OCI-M1 (cell line): ENCODE results near the gene MYO3B.
"Not testable (repeated sequence)": the region's sequence is repeated elsewhere in the genome, so short reads cannot be mapped to it uniquely, and the experiment has no call there.

Experiments used
- DNase-seq: peaks from one replicate; lab custom pipeline; 2025; lab: John Stamatoyannopoulos, UW

Gene MYO3B

DNA sequence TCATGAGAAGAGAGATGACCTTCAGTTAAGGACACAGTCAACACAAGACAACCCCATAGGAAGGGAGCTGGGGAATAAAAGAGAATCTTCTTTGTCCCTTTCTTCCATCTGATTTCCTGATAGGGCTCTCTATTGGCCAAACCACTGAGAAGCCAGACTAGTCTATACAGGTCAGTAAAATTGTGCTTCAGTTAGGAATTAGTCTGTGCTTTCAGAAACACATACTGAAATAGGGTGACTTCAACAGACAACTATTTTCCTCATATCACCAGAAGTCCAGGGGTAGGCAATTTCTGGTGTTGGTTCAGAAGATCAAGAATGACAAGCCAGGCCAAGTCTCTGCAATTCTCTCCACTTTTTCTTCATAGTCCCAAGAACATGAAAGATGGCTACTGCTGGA is 385.5 kb downstream of the MYO3B start:
- no peak for DNase-seq

DNA sequence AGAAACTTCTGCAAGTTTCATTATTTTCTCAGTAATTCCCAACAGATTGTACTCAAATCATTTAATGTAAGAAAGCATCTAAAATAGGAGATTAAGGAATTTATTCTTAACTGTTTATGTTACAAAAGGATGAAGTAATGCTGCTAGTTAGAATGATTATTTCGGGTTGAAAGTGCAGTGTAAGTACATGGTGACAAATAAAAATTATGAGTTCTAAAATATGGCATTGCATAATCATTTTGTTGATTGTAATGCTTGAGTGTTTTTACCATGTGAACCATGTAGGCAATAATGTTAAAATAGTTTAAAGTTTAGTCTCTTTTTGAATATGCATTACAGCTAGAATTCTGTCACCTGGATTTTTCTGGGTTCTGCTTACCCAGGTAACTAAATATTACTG is 388.2 kb downstream of the MYO3B start:
- no peak for DNase-seq

DNA sequence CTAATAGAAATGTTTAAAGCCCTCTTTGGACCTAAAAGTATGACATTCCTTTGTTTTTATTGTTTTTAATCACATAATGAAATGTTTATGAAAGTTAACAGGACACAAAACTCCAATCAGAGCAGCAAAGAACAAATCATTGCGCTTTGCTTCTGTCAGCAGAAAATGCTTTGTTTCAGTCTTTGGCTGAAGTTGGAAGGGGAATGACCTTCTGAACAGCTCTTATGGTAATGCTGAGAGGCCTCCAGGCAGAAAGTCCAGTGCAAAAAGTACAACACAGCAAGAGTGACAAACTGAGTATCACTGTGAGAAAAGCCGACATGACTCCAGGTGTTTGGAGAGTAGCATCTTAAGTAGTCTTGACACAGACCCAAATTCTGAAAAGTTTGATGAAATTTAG is 389.5 kb downstream of the MYO3B start:
- DNase-seq: no peak

DNA sequence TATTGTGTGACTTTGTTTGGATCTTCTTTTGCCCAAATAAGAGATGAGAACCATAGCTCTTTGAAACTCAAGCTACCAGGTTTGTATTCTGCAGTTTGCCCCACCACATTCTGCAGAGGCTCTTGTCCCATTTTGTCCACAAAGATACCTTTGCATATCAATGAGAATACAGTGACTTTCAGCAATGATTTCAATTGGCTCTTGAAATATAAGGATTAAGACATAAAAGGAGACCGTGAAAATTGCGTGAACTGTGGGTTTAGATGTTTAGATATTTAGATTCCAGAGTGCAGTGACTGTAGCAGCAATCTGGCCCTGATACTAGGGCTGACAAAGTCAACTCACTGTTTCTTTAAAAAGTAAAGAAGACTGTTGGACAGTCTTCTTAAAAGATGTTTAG is 390.6 kb downstream of the MYO3B start:
- DNase-seq: no peak

DNA sequence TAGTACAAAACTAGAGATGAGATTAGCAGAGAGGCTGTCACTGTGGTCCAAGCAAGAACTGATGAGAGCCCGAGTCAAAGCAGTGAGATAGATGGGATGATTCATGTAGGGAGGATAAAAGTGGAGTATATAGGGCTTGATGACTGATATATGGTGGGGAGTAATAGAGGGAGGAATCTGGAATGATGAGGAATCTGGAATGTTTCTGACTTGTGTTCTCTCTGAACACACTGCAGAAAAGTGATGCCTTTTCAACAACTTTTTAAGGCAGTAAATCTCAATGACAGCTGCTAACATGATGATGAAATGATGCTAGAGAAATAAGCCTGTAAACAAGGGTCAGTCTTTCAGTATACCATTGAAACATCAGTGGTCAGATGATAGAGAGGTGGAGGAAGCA is 393.7 kb downstream of the MYO3B start:
- DNase-seq: no peak

DNA sequence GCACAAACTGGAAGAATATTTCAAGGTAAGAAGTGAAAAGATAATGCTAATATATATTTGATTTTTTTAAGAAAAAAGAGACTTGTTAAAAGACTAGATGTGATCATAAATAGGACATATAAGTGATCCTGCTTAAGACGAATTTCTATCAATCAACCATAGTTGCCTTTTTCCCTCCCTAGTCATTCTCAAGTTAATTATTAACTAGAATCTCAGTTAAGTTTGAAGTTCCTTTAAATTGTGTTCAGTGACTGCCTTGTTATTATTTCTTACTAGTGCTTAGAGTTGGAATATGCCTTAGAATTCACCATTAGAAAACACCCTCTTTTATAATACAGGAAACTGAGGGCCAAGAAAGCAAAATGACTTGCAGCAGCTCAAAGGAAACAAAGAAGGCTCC is 395.7 kb downstream of the MYO3B start:
- no peak for DNase-seq

DNA sequence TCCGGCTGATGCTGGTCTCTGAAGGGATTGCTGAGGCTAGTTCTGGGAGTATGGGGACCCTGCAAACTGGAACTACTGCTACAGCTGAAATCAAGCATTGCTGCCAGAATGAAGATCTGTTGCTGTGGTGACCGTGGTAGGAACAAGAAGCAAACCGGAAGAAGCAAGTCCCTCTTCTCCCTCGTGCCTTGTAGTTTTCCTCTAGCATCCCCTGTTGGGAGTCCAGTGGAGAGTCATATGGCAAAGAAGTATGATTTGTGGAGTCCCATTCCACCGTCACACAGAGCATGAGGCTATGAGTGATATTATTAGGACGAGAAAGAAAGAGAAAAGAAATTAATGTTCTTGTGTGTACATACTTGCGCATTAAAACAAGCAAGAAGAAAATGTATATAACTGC is 398.3 kb downstream of the MYO3B start:
- no peak for DNase-seq

DNA sequence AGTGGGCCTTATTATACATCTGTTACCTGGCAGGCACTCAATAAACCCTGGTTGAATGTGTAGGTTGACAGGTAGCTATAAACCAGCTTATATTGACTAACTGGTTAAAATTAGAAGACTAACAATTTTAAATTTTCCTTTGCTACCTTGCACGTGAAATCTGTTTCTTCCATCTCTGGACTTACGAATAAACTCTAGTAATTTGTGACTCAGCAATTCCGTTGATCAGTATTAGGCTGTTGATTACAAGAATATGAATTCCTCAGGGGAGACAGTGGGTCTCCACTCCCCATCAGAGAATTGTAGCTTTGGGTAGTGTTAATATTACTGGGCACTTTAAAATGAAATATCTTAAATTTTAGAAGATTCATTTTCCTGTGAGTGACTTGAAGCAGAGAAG is 399.4 kb downstream of the MYO3B start:
- DNase-seq: no peak

DNA sequence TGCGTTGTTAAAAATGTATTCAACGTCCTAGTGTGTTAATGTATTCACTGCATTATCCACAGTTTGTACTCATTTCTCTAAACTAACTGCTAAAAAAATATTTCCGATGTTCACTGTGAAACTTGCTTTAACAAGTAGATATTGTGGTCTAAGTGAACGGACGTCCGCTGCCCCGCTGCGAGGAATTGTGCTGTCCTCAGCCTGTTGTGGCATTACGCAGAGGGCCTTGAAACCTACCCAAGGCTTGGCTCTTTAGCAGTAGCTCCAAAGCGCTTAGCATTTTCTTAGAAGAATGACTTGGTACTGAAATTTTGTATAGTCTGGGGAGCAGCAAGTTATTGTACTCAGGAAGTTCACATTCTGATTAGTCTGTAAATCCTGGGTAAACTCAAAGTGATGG is 400.7 kb downstream of the MYO3B start:
- no peak for DNase-seq

DNA sequence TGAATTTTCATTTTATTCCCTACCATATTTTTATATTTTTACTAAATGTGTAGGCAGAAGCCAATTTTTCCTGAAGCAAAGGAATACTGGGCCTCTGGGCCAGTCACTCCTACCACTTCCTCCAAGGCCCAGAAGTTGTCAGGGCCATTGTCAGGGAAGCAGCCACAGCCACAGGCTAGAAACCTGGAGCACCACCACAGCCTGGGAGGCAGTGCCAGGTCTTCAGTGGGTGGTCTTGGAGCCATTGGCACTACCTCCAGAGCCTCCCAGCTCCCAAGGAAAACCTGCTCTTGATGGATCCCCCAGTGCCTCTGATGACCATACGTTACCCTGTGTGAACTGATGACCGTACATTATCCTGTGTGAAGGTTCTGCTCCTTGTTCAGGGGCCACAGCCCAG is 401.6 kb downstream of the MYO3B start:
- DNase-seq: no peak

DNA sequence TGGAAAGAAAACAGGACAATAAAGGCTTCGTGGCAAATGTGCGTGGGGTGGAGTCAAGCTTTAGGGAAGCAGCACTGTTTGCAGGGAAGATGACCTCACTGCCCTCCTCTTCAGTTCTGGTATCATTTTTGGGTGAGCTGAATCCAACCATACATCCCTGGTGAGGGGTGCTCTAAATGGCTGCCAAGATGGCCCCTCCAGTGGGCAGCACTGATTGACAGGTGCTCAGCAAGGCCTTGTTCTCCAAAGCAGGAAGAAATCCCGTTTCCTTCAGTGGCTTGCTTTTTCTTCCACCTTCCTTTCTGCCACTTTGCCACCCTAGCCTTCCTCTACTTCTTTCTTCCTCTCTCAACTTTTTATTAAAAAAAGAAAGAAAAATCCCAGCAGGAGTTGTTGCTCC is 404.4 kb downstream of the MYO3B start:
- DNase-seq: no peak

DNA sequence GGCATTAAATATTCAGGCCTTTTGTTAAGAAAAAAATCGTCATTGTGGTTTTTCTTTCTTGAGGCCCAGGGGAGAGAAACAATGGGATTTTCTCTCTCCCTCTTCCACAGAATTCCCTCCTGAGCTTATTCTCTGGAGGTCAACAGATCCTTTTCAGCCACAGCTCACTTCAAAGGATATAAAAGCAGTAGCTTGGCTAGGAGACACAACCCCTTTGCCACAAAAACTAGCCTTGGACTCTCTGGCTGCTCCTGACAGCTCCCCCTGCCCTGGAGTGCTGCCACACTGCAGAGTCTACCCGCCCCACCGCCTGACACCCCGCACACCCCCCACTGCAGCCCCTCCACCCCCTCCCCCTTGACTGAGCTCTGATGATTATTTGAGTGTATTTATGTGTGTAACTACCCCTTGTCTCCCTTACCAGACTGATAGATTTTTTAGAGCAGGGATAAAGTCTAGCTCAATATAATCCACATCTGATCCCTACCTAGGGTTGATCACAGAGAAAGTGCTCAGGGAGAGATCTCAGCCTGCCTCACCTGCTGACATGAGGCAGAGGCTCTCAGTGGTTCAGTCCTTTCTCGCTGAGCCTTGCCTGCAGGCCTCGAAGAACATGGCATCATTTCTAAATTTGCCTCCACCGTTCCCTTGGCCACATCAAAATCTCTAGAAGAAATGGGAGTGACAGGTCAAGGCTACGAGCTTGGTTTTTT is 405.0 kb downstream of the MYO3B start:
- no peak for DNase-seq

DNA sequence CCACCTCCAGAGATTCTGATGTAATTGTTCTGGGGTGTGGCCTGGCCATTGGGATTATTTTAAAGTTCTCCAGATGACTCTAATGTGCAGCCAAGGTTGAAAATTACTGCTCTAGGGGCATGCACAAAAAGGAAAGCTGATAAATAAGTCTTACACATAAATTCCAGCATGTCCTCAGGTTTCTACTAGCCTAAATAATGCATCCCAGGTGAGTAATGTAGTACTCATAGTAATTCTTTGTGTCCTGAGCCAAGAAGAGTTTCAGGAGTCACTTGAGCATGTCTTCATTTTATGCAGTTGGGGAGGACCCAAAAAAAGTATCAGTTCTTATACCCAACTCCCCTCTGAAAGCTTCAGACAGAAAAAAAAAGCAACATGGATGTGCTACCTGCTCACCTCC is 407.1 kb downstream of the MYO3B start:
- DNase-seq: no peak

DNA sequence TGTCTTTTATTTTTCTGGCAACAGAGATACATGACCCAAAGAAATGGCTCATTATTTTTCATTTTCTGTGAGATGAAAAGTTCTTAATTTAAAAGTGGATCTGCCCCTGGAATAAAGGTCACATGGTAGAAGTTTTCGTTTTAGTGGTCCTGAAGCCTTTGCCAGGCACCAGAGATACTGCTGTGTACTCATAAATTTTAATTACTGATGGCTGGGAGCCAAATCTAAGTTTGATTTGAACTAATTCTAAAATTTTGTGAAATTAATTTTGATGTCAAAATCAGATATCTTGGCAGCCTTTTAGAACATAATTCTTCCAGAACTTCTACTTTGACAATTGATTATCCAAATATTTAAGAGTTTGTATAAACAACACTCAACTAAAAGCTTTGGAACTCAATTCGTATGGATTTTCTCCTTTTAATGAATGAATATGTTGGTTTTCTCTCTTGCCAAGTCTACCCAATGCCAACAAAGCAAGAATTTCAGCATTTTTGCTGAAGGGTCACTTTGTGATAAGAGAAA is 408.7 kb downstream of the MYO3B start:
- no peak for DNase-seq

DNA sequence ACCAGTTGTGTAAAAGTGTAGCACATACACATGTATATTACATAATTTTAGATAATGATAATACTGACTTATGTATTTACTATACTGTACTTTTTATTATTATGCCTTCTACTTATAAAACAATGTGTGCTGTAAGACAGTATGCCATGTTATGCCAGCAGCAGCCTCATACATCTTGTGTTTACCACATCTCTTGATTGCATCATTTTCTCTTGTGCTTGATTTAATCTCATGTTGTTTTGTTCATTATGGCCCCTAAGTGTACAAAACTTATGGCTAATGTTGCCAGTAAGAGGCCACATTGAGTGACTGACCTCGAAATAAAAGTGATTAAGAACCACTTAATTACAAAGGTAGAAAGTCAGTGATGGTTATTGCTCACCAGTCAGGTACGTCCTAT is 409.2 kb downstream of the MYO3B start:
- no peak for DNase-seq

DNA sequence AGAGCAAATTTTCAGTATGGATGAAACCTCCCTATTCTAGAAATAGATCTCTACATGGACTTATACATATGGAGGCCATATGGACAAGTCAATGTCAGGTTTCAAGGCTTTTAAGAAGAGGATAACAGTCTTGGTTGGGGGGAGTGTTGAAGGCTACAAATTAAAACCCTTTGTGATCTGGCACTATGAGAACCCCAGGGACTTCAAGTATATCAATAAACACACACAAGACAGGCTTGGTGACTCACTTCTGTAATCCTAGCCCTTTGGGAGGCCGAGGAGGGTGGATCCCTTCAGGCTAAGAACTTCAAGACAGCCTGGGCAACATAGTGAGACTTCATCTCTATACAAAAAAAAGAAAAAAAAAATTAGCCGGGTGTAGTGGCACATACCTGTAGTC is 410.0 kb downstream of the MYO3B start:
- DNase-seq: no peak

DNA sequence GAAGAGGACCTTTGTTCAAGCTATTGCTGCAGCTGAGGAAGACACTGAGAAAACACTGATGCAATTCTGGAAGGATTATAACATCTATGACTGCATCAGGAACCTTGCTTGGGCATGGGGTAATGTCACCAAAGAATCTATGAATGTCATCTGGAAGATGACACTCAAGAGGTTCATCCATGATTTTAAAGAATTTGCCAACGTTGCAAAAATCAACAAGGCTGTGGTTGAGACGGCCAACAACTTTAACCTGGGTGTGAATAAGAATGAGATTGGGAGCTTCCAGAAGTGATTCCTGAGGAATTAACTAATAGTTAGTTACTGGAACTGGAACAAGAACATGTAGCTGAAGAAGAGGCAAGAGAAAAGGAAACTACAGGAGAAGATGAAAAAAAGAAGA is 410.8 kb downstream of the MYO3B start:
- DNase-seq: no peak

DNA sequence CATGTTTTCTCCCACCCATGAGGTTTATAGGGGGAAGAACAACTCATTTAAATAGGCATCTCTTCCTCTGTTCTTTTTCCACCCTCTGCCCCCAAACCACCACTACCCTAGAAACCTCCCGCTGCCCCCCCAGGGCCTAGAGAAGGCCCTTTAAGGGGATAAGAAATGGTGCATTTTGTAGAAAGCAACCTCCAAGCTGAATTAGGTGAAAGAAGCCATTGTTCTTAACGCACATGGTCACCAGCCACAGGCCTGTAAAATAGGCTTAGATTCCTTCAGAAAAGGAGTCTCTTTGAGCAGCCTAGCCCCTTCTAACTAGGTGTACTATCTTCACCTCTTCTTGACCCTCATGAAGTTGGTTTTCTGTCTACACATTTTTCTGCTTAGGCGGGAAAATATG is 418.6 kb downstream of the MYO3B start:
- no peak for DNase-seq

DNA sequence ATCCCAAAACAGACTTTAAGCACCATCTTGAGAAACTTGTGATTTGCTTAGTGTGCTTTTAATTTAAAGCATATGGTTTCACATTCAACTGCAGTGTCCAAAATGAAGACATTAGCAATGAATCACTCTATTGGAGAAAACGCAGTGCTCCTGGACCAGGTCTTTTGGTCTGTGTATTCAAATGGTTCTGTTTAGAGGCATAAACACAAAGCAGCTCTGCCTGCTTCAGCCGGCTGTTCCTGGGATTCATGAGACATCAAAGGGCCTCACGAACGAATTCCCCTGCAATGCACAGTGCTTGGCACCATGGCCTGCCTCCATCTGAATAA is 420.1 kb downstream of the MYO3B start:
- no peak for DNase-seq

DNA sequence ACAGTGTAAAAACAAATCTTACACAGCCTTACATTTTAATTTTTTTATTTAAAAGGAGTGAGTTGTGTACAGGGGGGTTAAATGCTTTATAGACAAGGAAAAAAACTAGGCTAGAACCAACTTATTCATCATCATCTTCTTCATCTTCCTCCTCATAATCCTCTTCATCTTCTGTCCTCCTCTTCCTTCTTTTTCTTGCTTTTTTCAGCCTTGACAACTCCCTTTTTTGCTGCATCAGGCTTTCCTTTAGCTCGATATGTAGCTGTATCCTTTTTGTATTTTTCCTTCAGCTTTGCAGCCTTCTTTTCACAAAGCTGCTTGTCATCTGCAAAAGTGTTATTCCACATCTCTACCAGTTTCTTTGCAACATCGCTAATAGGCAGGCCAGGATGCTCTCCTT is 423.5 kb downstream of the MYO3B start:
- no peak for DNase-seq

DNA sequence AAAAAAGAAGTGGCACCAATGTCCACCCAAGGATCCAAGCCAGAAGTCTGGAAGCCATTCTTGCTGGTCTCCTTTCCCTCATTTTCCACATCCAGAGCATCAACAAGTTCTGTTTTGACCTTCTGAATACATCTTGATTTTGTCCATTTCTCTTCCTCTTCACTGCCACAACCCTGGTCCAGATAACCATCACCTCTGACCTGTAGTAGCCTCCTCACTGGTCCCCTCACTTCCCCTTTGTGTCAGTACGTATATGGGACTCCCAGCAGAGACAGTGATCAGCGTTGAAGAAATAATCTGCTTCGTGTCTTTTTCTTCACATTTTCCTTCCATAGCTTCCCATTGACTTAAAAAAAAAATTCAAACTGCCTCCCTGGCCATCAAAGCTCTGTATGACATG is 427.9 kb downstream of the MYO3B start:
- DNase-seq: peak; percentile 7

DNA sequence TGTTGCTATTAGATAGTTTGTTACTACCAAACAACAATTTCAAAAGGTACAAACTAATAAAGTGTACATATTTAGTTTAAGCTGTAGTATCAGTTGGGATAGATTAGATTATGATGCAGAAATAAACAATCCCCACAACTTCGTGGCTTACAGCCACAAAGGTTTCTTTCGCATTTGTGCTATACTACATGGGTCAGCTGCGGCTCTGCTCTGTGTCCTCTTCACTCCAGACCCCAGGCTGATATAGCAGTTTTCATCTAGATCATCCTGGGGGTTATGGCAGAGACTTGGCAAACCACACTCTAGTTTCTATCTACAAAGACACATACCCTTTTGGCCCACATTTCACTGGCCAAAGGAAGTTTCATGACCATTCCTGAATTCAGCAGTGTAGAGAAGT is 429.2 kb downstream of the MYO3B start:
- no peak for DNase-seq

DNA sequence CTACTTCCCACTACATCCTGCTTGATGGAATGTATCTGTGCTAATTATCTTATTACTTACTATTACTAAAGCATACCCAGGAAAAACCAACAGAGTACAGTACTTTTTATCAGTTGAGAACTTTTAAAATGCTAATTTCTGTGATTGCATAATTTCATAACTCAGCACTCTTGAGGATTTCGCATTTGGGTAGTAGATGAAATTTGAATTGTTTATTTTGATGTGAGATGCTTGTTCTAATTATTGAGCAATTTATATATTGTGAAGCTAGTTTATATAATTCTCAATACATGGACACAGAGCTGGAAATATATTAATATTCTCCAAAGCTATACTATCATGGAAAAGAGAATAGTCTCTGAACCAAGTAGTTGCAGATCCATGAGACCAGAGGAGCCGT is 432.7 kb downstream of the MYO3B start:
- no peak for DNase-seq

DNA sequence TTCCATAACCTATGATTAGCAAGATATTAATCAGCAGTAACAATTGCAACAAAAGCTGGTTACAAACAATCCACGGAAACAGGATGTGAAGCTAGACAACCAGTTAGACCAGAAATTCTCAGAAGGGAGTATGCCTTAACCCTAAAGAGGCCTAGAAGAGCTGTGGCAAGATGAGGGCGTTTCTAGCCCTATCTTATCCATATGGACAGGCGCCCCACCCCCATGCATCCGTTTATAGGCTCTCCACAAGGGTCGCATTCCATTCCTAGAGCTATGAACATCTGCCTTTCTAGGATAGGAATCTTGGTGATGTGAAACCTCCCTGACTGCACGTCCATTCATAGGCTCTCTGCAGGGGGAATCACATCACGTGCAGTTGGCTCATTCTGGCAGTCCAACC is 441.0 kb downstream of the MYO3B start:
- not testable (repeated sequence) for DNase-seq

DNA sequence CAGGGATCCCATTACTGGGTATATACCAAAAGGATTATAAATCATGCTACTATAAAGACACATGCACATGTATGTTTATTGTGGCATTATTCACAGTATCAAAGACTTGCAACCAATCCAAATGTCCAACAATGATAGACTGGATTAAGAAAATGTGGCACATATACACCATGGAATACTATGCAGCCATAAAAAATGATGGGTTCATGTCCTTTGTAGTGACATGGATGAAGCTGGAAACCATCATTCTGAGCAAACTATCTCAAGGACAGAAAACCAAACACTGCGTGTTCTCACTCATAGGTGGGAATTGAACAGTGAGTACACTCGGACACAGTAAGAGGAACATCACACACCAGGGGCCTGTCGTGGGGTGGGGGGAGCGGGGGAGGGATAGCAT is 457.1 kb downstream of the MYO3B start:
- DNase-seq: not testable (repeated sequence)
